Ramos (cell line): Measurements from ENCODE around the gene KLF4.
"Not testable (repeated sequence)": the region's sequence is repeated elsewhere in the genome, so short reads cannot be mapped to it uniquely, and the experiment has no call there.

Experiments used
- in situ Hi-C: fragments of 300-500 bp; cut with MboI; formaldehyde crosslinking; loops from one replicate; pipeline ENCODE4 v1.14.3; 2022; ENCODE audit warnings: low sequenced_read_pairs; ENCODE audit not compliant: unreplicated experiment

KLF4 gene

DNA sequence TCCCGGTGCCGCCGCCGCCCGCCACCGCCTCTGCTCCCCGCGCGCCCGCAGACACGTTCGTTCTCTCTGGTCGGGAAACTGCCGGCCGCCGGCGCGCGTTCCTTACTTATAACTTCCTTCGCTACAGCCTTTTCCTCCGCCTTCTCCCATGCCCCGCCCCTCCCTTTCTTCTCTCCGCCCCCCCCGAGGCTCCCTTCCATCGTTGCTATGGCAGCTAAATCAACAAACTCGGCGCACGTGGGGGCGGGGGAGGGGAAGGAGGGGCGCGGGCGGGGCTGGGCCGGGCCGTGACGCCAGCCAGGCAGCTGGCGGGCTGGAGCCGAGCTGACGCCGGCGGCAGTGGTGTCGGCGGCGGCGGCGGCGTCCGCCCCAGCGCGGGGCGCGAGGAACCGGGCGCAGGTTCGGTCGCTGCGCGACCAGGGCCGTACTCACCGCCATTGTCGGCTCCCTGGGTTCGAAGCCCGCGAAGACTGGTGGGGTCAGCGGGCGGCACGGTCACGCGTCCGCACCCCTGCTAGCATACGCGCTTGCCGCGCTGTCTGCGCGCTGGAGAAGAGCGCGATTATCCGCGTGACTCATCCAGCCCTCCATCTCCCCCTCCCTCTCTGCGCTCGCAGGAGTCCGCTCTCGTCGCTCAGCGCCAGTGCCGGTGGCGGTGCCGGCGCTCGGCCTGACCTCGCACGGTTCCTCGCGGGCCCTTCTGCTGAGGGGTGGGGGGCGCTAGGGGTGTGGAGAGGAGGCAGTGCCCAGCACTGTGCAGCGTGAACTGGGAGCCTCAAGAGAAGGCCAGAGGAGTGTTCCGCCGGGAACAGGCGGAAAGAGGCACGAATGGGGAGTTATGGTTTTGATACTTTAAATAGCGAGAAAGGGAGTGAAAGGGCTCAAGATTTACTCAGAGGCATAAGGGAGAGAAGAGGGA, at the start of gene KLF4:
Gene KLF4 (minus strand): TSS at position 83 of the 919 bp plus-strand sequence. CDS start 597 bp downstream, outside the sequence.
- in situ Hi-C loops, result no loop called here

DNA sequence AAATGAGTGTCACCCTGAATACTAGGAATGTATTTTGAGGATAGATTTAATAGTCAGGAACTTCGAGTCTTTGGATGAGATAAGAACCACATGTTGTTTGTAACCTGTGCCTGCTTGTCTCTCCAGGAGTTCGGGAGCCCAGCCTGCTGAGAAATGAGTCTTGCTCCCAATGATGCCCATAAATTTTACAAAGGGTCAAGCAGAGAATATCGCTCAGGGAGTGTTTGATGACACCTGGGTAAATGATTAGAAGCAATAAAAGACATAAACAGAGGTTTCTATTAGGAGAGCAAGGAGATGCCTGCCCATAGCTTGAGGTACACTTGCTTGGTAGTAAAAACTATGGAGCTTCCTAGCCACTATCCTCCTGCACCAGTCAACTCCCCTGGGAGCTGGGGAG, 46.9 kb upstream of the KLF4 start:
- in situ Hi-C loops, result no loop called here

DNA sequence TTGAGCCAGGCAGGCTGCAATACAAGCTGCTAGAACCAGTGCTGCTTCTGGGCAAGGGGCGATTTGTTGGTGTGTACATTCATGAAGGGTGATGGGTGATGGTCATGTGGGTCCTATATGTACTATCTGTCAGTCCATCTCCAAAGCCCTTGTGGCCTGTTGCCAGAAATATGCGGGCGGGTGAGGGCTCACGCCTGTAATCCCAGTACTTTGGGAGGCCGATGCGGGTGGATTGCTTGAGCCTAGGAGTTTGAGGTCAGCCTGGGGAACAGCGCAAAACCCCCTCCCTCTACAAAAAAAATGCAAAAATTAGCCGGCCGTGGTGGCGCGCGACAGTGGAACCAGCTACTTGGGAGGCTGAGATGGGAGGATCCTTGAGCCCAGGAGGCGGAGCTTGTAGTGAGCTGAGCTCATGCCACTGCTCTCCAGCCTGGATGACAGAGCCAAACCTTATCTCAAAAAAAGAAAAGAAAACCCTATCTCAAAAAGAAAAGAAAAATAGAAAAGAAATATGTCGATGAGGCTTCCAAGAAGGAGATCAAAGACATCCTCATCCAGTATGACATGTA, 45.0 kb upstream of the KLF4 start:
- in situ Hi-C loops, result no loop called here

DNA sequence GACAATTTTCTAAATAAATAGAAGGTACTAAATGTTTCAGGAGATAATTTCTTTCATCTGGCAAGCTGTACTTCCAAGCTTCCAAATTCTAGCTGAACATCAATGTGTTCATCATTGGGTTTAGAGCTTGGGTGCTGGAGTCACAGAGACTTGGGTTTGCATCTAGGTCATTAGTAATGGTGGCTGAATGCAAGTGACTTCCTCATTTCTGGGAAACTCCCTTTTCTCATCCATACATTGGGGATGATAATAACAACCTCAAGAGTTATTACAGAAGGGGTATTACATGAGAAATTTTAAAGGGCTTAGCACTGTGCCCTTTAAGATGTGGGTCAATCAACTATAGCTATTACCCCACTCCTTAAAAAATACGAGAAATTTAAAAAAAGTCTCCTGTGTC, 41.1 kb upstream of the KLF4 start:
- in situ Hi-C loops, result no loop called here

DNA sequence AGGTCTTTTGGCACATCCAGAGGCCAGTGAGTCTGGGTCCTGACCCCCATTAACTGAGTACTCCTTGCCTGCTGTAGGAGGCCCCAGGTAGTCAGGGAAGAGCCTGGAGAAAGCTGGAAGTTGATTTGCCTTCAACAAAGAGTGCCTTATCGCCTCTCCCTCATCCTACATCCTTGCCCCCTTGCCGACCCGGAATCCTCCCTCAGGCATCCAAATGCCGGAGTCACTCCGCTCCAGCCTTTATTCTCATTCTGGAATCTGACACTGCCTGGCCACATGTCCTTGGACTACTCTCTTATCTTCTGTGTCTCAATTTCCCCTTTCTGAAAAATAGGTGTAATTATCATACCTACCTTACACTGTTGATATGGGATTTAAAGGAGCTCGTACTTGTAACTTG, 39.1 kb upstream of the KLF4 start:
- in situ Hi-C loops, result no loop called here

DNA sequence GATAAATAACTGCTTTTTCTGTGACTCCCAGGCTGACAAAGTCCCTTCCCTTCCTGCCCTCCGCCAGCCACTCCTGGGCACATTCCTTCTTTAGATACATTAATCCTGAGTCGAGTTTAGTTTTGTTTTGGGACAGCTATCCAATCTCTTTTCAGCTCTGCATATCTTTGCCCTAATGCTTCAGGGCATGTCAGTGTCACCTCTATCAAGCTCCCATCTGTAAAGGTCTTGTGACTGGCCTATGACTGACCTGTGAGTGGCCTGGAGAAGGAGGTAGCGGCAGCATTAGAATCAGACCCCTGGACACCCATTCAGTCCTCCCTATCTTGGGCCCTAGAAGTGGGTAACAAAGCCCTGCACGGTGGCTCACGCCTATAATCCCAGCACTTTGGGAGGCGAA, 34.0 kb upstream of the KLF4 start:
- in situ Hi-C loops, result no loop called here

DNA sequence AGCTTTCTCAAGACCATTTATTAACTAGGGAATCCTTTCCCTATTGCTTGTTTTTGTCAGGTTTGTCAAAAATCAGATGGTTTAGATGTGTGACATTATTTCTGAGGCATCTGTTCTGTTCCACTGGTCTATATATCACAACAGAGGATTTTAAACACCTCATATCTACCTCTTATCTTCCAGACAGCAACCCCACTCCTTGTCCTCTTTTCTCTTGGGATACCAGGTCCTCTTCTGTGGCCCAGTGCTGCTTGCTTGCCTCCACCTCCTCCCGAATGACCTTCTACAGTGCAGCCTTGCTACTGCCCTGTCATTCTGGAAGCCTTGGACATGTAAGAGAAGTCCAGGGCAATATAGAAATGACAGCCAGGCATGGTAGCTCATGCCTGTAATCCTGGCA, 30.6 kb upstream of the KLF4 start:
- in situ Hi-C loops, result no loop called here

DNA sequence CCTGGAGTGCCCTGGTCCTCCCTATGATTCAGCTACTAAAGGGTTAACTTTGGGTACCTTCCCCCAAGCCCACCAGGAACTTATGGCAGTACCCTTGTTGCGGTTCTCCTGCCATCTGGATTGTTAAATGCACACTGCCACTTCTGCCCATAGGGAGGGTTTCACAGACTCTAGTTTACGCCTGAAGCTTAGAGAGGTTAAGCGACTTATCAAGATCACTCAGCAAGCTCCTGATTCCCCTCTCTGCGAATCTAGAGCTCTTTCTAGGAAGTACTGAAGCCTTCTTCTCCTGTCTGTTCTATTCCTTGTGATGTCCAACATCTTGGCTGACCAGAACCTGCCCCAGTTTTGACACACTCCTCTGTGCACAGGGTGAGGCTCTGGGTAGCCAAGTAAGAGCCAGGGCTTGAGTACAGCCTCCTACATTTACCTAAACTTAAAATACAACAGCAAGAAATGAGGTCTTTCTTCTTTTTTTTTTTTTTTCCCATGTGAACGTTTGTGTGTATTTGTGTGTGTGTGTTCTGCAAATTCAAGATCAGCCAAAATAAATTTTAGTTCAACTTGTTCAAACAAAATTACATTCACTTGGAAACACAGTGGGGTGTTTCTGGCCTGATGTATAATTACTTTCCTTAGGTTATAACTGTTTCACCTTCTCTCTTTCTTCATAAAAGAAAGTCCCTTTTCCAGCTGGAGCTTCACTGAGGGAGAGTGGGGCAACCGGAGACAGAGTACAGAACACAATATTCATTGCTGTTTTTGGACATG, 28.7 kb upstream of the KLF4 start:
- in situ Hi-C loops, result no loop called here

DNA sequence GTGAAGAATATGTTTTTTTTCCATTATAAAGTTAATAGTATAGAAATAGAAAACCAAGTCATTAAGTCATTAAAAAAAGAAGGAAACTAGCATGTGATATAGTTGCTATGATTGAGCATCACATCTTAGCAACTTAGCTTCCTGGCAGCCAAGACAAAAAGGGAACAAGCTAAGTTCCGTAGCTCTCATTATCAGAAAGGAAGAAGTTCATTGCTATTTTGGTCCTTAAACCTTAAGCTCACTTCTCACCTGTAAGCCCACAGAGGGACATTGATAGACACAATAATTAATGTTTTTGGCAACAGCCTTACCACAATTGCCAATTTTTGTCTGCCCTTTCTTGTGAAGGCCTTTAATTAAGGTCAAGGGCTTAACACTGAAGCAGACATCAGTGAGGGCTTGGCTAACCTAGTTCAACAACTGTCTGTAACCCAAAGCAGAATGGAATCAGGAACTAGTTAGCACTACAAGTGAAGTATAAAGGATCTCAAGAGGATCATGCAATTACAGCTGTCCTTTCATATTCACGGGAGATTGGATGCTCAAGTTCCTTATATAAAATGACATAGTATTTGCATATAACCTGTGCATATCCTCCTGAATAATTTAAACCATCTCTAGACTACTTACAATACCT, 24.0 kb upstream of the KLF4 start:
- in situ Hi-C loops, result no loop called here

DNA sequence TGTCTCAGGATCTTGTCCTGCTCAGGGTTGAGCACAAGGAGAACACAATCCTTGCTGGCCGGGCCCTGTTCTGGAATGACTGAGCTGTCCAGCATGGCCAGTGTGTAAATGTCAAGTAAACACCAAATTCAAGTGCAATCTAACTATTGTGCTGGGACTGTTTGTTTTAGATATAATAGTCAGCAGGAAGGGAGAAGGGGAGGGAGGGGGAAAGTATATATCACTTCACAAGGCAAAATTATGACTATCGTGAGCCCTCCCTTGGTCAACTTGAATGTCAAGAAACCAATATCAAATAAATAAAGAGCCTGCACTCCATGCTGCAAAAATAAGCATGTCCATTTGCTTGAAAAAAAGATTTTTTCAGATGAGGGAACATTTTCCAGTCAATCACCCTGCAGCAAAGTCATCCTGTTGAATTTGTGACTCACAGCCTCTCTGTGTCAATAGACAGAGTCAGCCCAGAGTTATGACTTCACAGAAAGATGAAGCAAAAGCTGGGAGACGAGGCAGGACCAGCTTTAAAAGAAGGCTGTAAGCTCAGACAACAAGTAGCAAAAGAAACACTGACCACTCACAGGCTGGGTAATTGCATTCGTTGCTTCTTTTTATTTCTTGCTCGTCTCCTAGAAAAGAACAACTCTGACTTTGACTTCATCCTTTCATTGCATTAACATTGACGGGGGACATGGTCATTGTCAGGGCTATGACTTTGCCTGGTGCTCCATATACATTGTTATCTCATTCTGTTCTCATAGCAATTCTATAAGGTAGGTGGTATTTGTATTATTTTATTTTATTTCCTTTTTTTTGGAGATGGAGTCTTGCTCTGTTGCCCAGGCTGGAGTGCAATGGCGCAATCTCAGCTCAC, 15.3 kb upstream of the KLF4 start:
- in situ Hi-C loops, result no loop called here

DNA sequence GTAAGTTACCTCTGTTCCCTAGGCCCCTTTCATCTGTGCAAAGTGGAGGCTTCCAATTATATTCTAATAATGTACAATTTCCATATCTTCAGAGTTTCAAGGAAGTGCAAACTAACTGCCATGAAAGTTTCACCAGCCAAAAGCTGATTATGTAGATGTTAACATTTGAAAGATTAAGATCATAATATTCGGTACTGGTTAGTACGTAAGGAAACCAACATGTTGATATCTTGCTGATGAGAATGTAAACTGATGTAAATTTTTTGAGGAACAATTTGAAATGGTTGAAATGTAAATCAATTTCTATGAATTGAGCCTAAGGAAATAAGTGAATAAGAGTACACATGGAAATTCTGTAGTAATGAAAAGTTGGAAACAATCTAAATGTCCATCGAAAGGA, 12.9 kb upstream of the KLF4 start:
- in situ Hi-C loops, result no loop called here

DNA sequence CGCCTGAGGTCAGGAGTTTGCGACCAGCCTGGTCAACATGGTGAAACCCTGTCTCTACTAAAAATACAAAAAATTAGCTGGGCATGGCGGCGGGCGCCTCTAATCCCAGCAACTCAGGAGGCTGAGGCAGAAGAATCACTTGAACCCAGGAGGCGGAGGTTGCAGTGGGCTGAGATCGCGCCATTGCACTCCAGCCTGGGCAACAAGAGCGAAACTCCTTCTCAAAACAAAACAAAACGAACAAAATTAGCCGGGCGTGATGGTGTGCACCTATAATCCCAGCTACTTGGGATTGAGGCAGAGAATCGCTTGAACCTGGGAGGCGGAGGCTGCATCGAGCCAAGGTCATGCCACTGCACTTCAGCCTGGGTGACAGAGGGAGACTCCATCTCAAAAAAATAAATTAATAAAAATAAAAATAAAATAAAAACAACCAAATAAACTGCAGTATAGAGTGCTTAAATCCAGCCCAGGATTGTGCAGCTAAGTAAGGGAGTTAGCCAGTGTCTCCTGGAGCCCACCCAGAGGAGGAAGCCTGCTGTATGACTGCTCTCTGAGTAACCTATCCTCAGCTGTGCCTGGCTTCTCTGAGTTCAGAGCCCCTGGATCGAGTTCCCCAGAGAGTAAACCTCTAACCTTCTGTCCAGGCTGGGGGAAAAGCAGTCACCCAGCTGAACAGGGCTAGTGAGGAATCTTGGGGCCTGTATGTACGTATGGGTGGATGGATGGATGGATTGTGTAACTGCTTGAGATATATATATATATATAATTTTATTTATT, 11.0 kb upstream of the KLF4 start:
- in situ Hi-C loops, result not testable (repeated sequence)

DNA sequence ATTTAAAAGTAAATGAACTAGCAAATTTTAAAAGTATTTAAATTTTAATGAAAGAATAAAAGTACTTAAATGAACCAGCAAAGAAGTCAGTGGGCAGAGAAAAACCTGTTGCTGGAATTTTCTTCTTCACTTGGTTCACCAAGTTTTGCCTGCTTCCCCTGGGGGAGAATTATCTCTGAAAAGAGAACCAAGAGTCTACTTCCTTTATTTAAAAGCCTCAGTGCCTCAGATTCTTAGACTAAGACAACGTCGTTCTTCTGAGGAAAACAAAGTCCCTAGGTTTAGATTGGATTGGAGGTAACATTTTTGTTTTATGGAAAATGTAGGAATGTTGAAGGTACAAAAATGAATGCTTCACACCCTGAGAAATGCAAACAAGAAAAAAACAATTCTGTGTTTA, 7.4 kb upstream of the KLF4 start:
- in situ Hi-C loops, result no loop called here

DNA sequence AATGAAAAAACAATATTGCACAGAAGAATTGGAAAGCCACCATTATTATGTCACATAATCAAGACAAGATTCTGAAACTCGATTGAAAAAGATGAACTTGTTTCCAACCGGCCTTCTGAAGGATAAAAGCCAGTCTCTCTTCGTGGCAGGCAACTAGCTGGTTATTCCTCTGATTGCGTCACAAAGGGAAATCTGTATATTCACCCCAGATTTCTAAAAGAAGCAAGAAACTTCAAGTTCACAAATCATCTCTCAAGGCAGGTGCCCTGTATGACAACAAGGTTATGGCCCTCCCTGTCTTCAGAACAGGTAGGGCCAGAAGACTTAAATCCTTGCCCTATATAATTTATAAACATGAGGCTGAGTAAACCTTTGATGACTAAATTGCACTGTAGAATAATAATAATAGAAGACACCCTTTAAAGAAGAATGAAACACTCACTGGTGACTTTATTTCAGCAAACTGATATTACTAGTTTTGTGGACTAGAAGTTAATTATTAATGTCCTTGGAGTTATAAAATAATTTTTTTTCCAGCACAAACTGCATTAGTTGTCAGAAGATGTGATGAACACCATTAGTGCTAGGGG, 2.9 kb upstream of the KLF4 start:
- in situ Hi-C loops, result no loop called here

DNA sequence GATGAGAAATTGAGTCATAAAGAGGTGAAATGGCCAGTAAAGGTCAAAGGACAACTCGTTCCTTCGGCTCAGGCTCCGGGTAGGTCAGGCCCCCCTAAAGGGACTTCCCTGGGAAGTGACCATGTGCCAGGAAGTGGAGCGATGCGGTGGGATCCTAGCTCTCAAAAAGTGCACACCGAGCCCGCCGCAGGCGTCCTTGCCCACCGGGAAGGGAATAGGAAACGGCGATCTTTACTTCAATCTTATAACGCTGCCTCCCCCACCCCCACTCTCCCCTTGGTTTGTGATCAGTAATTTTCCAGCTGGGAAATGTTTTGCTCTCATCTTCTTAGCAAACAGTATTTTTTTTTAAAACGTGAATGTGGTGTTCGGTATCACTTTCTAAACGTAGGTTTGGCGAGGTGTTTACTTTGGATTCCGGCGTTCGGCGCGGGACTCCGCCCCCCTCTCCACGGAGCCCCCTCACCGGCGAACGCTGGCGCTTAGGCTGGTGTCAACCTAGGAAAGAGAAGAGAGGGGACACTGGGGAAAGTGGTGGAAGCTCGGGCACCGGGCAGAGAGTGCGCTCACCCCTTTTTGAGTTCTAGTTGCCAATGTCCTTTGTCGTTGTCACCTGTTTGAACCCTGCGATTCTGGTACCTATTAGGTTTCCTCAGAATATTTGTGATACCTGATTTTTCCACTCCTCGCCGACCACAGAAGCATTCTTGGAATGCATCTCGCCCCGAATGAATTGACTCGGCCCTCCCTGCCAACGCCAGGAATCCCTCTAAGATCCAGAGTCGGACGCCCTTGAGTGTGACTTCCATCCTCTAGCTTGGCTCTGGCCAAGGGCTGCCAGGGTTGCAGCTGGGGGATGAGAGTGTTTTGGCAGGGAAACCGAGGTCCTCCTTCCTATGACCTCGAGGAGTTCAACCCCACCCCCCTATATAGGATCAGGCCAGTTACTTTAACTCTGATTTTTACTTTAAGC, 1.8 kb upstream of the KLF4 start:
- in situ Hi-C loops, result no loop called here

DNA sequence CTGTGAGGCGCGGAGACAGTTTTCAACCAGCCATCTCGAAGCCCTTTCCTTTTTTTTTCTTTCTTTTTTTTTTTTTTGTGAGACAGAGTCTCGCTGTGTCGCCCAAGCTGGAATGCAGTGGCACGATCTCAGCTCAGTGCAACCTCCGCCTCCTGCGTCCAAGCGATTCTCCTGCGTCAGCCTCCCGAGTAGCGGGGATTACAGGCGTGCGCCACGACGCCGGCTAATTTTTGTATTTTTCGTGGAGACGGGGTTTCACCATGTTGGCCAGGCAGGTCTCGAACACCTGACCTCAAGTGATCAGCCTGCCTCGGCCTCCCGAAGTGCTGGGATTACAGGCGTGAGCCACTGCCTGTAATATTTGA, 1.0 kb upstream of the KLF4 start:
- in situ Hi-C loops, result not testable (repeated sequence)

DNA sequence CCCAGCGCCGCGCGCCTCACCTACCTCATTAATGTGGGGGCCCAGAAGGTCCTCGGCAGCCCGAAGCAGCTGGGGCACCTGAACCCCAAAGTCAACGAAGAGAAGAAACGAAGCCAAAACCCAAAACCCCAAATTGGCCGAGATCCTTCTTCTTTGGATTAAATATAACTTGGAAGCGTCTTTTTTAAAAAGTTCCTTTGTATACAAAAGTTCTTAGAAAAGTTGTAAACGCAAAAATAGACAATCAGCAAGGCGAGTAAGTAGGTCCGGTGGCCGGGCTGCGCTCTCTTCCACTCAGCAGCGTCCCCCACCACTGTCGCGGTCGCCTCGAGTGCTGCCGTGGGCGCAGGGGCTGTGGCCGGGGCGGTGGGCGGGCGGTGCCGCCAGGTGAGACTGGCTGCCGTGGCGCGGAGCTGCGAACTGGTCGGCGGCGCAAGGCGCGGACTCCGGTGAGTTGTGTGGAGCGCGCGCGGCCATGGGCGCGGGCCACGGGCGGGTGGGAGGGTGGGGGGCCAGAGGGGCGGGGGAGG, 360 bp downstream of the KLF4 start:
- in situ Hi-C loops, result no loop called here
